Kidney tubule cell (primary cell): ENCODE results near the gene IPO8.
"Not testable (repeated sequence)": the region's sequence is repeated elsewhere in the genome, so short reads cannot be mapped to it uniquely, and the experiment has no call there.

Source experiments
- DNase-seq: peaks from one replicate; pipeline ENCODE4 v3.0.0-alpha.2; 2018; ENCODE audit warnings: low spot score

IPO8 gene

GRCh38 chr12:30604302-30604701 lies 91.4 kb downstream of the IPO8 start:
- DNase-seq, result not testable (repeated sequence)

- no peak for DNase-seq
Measured at GRCh38 chr12:30603129-30603528, 92.5 kb downstream of the IPO8 start.

- DNase-seq, result no peak
Measured at GRCh38 chr12:30602678-30603077, 93.0 kb downstream of the IPO8 start.

- DNase-seq, result no peak
Measured at GRCh38 chr12:30599608-30600007, 96.1 kb downstream of the IPO8 start.

GRCh38 chr12:30598889-30599288 lies 96.8 kb downstream of the IPO8 start:
- DNase-seq, result no peak

- no peak for DNase-seq
Measured at GRCh38 chr12:30595742-30596141, 99.9 kb downstream of the IPO8 start.

GRCh38 chr12:30594509-30594908 lies 101.2 kb downstream of the IPO8 start:
- no peak for DNase-seq

- DNase-seq, result not testable (repeated sequence)
Measured at GRCh38 chr12:30588572-30588971, 107.1 kb downstream of the IPO8 start.

GRCh38 chr12:30587782-30588181 lies 107.9 kb downstream of the IPO8 start:
- DNase-seq, result no peak

GRCh38 chr12:30585877-30586276 lies 109.8 kb downstream of the IPO8 start:
- DNase-seq, result no peak

GRCh38 chr12:30582943-30583342 lies 112.7 kb downstream of the IPO8 start:
- DNase-seq, result peak; percentile 72

GRCh38 chr12:30580344-30580743 lies 115.3 kb downstream of the IPO8 start:
- no peak for DNase-seq
